ENCODE data around the gene UQCC2. TPM values are rescaled to one million over a fixed set of nuclear protein-coding genes. Genes with fewer than 3 reads are reported as not detected.

Gene UQCC2
- total and polyA plus RNA-seq, 2 of the 8 experiments (the other 6 are each of a cell fraction or from before 2014, with no cell fraction given) = 52.1 to 104 TPM

DNA sequence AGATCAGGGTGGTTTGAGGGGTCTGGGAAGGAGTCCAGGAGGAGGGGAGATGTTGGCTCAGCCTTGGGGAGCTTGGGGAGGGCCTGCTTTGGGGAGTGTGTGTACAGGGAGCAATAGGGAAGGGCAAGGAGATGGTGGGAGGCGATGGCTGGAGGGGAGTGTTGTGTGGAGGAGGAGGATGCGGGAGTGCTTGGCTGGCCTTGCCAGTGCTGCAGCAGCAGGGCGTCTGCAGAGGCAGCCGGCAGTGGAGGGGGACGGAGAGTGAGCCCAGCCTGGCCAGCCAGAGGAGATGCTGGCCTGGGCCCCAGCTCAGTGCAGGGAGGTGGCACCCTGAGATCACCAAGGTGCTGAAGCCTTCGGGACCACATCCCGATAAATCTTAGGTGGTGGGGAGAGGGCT lies 31.3 kb upstream of the UQCC2 start:
- Histone ChIP-seq H4K91ac (replicated peaks; ENCODE audit: insufficient read length, low read length) (no peak overlapping the region), H3K36me3 (ENCODE audit: control insufficient read depth in 2 of 4, insufficient read depth in 4 of 4, low read length in 3 of 4) (no peaks in the 10 kb centered on the region), H2BK5ac (ENCODE audit: low read depth, low read length) (peak overlapping the region; percentile 24; the same call in 1 of the 2 replicates), H2BK120ac (replicated peaks; ENCODE audit: low read depth, low read length) (no peak overlapping the region), H2AFZ (ENCODE audit: low read length) (no peak overlapping the region), H4K5ac (ENCODE audit: insufficient read length, low read depth, low read length) (no peak overlapping the region), H3K79me1 (ENCODE audit: low read depth, low read length) (no peaks in the 10 kb centered on the region), H2AK5ac (ENCODE audit: low read depth, low read length) (no peak overlapping the region), H3K4me2 (ENCODE audit: insufficient read depth in 1 of 2, low read depth in 2 of 2, low read length in 2 of 2) (no peak overlapping the region), H3K4ac (replicated peaks; ENCODE audit: insufficient read length, low read depth, low read length) (no peak overlapping the region), H3K9me3 (ENCODE audit: insufficient read depth in 2 of 2, low read depth in 1 of 2, low read length in 1 of 2) (no peaks in the 10 kb centered on the region), H4K8ac (ENCODE audit: extremely low read depth, insufficient read depth, low read length) (no peak overlapping the region), H3K56ac (replicated peaks; ENCODE audit: insufficient read length, low read depth, low read length) (no peak overlapping the region), H3K79me2 (ENCODE audit: control insufficient read depth in 1 of 2, insufficient read depth in 2 of 2, low read length in 2 of 2) (no peaks in the 10 kb centered on the region), H3K18ac (ENCODE audit: extremely low read depth, low read length) (no peak overlapping the region), H4K20me1 (replicated peaks in 1 of 2; ENCODE audit: control insufficient read depth in 1 of 2, insufficient read depth in 2 of 2, low read length in 2 of 2) (no peaks in the 10 kb centered on the region), H3K9ac (replicated peaks in 1 of 4; ENCODE audit: extremely low read depth in 1 of 4, low read depth in 3 of 4, low read length in 3 of 4) (no peak overlapping the region), H3K4me3 (ENCODE audit: extremely low read depth in 1 of 4, insufficient read depth in 2 of 4, low read depth in 3 of 4, low read length in 4 of 4) (no peak overlapping the region), H3K23ac (ENCODE audit: insufficient read length) (no peak overlapping the region), H2BK15ac (ENCODE audit: low read length) (peak overlapping the region; percentile 92; the same call in 1 of the 2 replicates), H3K14ac (ENCODE audit: insufficient read length) (no peak overlapping the region), H2BK12ac (ENCODE audit: low read depth, low read length) (peak overlapping the region; percentile 23; the same call in 1 of the 2 replicates), H3K27ac (ENCODE audit: low read depth, low read length) (no peak overlapping the region), H3K4me1 (replicated peaks in 1 of 4; ENCODE audit: control insufficient read depth in 3 of 4, insufficient read depth in 4 of 4, low read length in 3 of 4) (peaks cover 7 to 32% (median 19%) of the 10 kb centered on the region in 4 experiments), H2BK20ac (ENCODE audit: low read length) (no peak overlapping the region), H3K27me3 (replicated peaks in 1 of 4; ENCODE audit: control insufficient read depth in 3 of 4, extremely low read depth in 1 of 4, insufficient read depth in 3 of 4, low read length in 3 of 4) (no peaks in the 10 kb centered on the region; a peak in 2 of 7 replicates), H3K23me2 (ENCODE audit: low read depth, low read length) (no peaks in the 10 kb centered on the region)
- no peak for FAIRE-seq
- ChIA-PET CTCF (ENCODE audit: partially characterized antibody) (interaction anchor here (0.6 to 12.0 kb wide), 22 partner anchors 7 to 427 kb away, joined by 3 to 171 read pairs (median 4); partner anchors contain the start of gene UQCC2), POLR2A (ENCODE audit: partially characterized antibody) (interaction anchor here (0.9 to 1.7 kb wide), 3 partner anchors 11 to 31 kb away, joined by 3 to 5 read pairs (median 3); partner anchors contain the start of gene UQCC2)
- no peak for DNase-seq (ENCODE audit: low read depth in 1 of 2, low spot score in 2 of 2)
- TF ChIP-seq ASH2L (IDR thresholded peaks at IDR 0.05; ENCODE audit: low read length) (no peak), TBP (IDR thresholded peaks at IDR 0.05; ENCODE audit: low read depth, low read length) (peak; percentile 59; the same call in 1 of the 2 replicates), GABPA (IDR thresholded peaks at IDR 0.05; ENCODE audit: borderline replicate concordance, insufficient read depth, low read length) (no peak)
- WGBS, 2 experiments (ENCODE audit: extremely low coverage in 1 of 2, insufficient coverage in 1 of 2, insufficient read length in 1 of 2, insufficient replicate concordance in 2 of 2, low coverage in 1 of 2, low lambda C conversion rate in 2 of 2, missing lambda C conversion rate in 1 of 2) = 80% methylated on average over 7 of the region's 7 CpGs; no CpG with 5 or more reads in 1 of the 2 experiments
